SK-N-SH (cell line): ENCODE measurements around the gene BOC.

Source experiments
- GABPA ChIP-seq: IDR thresholded peaks from 2 replicates; pipeline ENCODE4 v1.4.0; 2012; ENCODE audit warnings: low read depth, mild to moderate bottlenecking
- RAD21 ChIP-seq: IDR thresholded peaks from 2 replicates; pipeline ENCODE4 v1.6.1; 2012; ENCODE audit warnings: mild to moderate bottlenecking, low read length
- RCOR1 ChIP-seq: fragments of 150-350 bp; IDR thresholded peaks from 2 replicates; pipeline ENCODE4 v1.6.1; 2017; ENCODE audit warnings: antibody characterized with exemption, low read length
- TAF1 ChIP-seq: IDR thresholded peaks from 2 replicates; pipeline ENCODE4 v1.6.1; 2012; ENCODE audit warnings: low read depth, mild to moderate bottlenecking, low read length, moderate library complexity, borderline replicate concordance
- TF ChIP-seq, protein P1 (sequence below): IDR thresholded peaks from 2 replicates; pipeline ENCODE4 v1.4.0; 2012; ENCODE audit warnings: low read depth, borderline replicate concordance
- TF ChIP-seq, protein P2 (sequence below): fragments of 200-600 bp; sonication (generic); IDR thresholded peaks from 2 replicates; pipeline ENCODE4 v1.6.1; 2017; ENCODE audit warnings: antibody characterized with exemption, mild to moderate bottlenecking, moderate library complexity
- TF ChIP-seq, protein P3 (sequence below): IDR thresholded peaks from 2 replicates; pipeline ENCODE4 v1.4.0; 2012; ENCODE audit warnings: low read depth

DNA sequence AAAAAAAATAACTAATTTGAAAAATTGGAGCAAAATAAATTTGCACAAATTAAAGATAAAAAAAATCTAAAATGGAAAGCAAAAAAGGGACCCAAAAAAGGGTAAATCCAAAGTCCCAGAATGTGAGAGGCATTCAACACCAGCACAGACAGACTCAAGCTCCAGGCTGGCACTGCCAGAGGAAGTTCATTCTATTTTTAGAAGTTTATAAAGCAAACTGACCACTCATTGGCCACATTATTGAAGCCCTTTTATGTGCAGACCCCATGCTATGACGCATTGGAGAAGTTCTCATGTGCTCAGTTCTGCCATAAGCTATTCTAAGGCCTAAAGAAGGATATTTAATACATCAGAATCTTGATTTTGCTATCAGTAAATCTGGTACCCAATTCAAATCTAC is 17.6 kb upstream of the BOC start:
- no peak for TF ChIP-seq RAD21
- TF ChIP-seq, protein P1, sequence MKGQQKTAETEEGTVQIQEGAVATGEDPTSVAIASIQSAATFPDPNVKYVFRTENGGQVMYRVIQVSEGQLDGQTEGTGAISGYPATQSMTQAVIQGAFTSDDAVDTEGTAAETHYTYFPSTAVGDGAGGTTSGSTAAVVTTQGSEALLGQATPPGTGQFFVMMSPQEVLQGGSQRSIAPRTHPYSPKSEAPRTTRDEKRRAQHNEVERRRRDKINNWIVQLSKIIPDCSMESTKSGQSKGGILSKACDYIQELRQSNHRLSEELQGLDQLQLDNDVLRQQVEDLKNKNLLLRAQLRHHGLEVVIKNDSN = no peak
- TF ChIP-seq, protein P2, sequence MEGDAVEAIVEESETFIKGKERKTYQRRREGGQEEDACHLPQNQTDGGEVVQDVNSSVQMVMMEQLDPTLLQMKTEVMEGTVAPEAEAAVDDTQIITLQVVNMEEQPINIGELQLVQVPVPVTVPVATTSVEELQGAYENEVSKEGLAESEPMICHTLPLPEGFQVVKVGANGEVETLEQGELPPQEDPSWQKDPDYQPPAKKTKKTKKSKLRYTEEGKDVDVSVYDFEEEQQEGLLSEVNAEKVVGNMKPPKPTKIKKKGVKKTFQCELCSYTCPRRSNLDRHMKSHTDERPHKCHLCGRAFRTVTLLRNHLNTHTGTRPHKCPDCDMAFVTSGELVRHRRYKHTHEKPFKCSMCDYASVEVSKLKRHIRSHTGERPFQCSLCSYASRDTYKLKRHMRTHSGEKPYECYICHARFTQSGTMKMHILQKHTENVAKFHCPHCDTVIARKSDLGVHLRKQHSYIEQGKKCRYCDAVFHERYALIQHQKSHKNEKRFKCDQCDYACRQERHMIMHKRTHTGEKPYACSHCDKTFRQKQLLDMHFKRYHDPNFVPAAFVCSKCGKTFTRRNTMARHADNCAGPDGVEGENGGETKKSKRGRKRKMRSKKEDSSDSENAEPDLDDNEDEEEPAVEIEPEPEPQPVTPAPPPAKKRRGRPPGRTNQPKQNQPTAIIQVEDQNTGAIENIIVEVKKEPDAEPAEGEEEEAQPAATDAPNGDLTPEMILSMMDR = no peak
- no peak for TF ChIP-seq RCOR1
- TF ChIP-seq GABPA = no peak
- no peak for TF ChIP-seq TAF1
- TF ChIP-seq, protein P3, sequence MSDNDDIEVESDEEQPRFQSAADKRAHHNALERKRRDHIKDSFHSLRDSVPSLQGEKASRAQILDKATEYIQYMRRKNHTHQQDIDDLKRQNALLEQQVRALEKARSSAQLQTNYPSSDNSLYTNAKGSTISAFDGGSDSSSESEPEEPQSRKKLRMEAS = no peak
